Urothelium cell line (cell line): Measurements from ENCODE around the gene TMEM258.

ENCODE experiments used
- DNase-seq: peaks from one replicate; pipeline ENCODE4 v3.0.0; 2011; ENCODE audit warnings: low spot score, mixed read lengths
- FAIRE-seq: peaks from 2 replicates; lab custom pipeline; 2011; peaks lifted over from hg19 to GRCh38; lab: Jason Lieb, UNC

Gene TMEM258

DNA sequence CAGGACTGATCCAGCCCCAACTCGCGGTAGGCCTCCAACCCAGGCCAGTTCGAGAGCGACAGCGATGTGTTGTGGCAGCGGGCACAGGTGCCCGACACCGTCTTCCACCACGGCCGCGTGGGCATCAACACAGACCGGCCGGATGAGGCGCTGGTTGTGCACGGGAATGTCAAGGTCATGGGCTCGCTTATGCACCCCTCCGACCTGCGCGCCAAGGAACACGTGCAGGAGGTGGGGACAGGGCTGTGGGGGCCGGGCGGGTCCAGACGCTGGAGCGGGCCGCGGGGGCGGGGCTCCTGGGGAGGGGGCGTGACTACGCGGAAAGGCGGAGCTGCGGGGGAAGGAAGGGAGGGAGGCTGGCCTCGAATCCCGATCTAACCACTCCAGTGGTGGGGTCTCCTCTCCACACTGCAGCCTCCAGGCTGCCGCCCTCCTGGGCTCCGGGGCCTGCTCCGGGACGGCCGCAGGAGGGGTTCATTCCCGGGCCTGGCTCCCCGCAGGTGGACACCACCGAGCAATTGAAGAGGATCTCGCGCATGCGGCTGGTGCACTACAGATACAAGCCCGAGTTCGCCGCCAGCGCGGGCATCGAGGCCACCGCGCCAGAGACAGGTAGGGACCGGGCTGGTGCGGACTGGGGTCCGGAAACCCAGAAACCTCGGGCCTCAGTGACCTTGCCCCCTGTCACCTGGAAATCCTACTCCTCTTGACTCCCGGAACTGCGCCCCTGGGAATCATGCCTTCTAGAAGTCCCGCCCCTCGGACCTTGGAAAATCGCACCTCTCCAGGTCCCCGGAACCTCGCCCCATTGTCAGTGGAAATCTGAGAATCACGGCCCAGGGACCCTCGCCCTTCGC lies 14.9 kb downstream of the TMEM258 start:
- DNase-seq: no peak
- no peak for FAIRE-seq

- DNase-seq: peak; percentile 68
Measured at GRCh38 chr11:61776561-61777075, 15.8 kb downstream of the TMEM258 start.

DNA sequence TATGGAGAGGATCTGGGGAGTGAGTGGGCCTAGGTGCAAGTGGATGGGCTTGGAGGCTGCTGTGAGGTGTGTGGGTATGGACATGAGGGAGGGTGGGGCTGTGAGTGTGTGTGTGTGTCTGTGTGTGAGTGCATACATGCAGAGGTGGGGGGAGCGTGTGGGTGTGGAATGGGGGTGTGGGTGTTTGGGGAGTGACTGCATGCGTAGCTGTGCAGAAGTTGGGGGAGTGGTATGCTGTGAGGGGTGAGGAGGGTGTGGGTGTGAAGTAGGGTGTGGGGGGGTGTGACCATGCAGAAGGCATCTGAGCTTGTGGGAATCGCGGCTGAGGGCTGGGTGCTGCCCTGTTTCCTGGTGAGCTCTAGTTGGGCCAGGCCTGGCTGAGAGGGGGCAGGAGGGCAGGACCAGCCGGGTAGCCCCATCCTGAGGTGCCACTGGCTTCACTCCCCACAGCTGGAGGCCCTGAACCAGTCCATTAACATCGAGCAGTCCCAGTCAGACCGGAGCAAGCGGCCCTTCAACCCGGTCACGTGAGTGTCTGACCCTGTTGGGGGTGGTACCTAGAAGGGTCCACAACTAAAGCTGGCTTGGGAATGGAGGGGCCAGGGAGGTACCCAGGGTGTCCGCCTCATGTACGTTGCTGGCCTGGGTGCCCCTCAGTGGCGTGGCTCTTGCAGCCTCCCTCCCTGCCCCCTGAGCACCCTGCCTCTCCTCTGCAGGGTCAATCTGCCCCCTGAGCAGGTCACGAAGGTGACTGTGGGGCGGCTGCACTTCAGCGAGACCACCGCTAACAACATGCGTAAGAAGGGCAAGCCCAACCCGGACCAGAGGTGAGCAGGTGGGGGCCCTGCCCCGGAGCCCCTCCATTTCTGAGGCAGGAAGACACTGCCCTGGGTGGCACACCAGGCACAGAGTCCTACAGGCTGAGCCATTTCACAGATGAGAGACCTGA lies 16.5 kb downstream of the TMEM258 start:
- DNase-seq (no peak), FAIRE-seq (peak; percentile 44)

More at GRCh38 chr11:61776561-61777075, 15.8 kb downstream of the TMEM258 start:
- no peak for FAIRE-seq

DNA sequence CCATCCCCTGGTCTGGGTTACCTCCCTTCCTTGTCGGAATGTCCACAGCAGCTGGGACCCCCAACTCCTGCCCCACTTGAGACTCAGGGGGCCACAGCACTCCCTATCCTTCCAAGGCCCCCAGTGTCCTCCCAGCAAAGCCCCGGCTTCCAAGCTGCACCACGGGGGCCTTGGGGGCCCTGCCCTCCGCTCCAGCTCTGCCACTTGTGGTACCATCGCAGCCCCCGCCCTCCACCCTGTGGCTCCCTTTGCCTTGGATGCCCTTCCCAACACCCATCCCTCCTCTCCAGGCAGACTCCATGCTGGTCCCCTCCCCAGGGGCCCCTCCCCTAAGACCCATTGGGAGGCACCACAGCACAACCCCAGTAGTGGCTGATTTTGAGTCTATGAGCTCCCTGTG lies 17.3 kb downstream of the TMEM258 start:
- no peak for DNase-seq
- FAIRE-seq: no peak

GRCh38 chr11:61774411-61774810 lies 18.0 kb downstream of the TMEM258 start:
- DNase-seq (no peak), FAIRE-seq (no peak)

GRCh38 chr11:61773809-61774208 lies 18.6 kb downstream of the TMEM258 start:
- DNase-seq (no peak), FAIRE-seq (no peak)

GRCh38 chr11:61773356-61773755 lies 19.0 kb downstream of the TMEM258 start:
- DNase-seq (no peak), FAIRE-seq (no peak)

DNA sequence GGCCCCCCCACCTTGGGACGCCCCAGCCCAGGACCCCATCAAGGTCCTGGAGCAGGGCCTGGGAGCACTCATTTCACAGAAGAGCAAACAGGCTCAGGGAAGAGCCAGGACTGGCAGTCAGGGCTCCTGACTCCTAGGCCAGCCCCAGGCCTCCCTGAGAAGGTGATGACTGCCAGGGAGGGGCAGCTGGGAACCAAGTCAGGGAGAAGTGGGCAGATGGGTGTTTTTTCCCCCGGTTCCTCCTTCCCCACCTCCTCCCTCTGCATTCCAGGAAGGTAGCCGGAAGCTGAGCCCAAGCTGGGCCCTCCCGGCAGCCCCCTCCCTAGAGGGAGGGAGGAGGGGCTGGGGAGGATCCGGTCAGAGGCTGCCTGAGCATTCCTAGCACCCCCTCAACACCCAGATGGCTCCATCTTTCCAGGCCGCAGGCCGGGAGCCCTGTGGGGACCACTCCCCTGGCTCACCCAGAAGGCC lies 20.4 kb downstream of the TMEM258 start:
- DNase-seq (no peak), FAIRE-seq (no peak)

GRCh38 chr11:61771195-61771894 lies 21.1 kb downstream of the TMEM258 start:
- no peak for FAIRE-seq
- DNase-seq: no peak

DNA sequence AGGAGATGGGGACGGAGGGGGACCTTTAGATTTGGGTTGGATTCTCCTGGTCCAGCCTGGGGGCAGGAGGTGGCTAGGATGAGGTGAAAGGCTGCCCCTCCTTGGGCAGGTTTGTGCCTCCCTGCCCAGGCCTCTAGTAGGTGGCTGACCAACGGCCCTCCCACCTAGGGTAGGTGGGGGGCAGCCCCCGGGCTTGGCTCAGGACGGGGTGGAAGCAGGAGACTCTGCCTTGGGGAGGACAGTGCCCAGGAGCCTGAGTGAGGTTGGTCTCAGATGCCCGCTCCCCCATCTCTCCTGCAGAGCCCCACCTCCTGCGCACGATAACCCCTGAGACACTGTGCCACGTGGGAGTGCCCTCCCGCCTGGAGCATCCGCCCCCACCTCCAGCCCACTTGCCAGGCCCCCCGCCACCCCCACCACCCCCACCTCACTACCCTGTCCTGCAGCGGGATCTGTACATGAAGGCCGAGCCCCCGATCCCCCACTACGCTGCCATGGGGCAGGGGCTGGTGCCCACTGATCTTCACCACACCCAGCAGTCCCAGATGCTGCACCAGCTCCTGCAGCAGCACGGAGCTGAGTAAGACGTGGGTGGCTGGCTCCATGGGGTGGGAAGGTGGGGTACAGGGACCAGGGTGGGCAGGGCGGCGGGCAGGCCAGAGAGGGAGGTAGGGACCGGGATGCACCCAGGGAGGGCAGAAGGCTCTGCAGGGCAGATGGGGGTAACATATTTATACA lies 22.3 kb downstream of the TMEM258 start:
- FAIRE-seq: no peak
- DNase-seq: no peak

DNA sequence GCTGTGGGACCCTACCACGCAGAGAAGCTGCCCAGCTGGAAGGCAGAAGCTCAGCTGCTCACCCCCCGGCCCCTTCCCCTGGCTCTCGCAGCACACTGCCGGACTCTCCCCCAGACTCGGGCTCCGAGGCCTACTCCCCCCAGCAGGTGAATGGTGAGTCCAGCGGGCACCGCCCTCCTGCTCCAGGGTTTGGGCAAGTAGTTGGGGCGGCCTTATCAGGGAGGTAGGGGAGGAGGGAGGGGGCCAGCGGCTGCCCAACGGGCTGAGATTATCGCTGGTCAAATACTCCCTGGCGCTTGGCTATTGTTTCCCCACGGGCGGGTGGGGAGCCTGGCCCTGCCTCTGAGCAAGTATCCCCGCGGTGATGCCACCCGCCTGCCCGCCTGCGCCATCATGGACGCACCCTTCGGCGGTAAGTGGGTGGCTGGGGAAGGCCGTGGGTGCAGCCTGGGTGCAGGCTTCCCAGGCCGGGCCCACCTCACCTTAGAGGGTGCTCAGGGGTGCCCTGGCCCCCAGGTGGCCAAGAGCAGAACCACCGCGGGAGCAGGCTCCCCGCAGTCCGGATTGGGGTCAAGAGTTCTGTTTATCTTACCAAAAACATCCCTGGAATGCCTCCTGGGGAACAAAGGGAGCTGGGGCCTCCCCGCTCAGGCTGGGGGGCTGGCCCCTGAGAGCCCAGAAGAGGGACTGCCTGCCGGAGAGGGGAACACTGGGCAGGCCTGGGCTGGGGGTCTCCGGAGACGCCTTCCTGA lies 23.1 kb downstream of the TMEM258 start:
- DNase-seq (no peak), FAIRE-seq (no peak)

GRCh38 chr11:61768376-61769076 lies 23.9 kb downstream of the TMEM258 start:
- DNase-seq (no peak), FAIRE-seq (no peak)

DNA sequence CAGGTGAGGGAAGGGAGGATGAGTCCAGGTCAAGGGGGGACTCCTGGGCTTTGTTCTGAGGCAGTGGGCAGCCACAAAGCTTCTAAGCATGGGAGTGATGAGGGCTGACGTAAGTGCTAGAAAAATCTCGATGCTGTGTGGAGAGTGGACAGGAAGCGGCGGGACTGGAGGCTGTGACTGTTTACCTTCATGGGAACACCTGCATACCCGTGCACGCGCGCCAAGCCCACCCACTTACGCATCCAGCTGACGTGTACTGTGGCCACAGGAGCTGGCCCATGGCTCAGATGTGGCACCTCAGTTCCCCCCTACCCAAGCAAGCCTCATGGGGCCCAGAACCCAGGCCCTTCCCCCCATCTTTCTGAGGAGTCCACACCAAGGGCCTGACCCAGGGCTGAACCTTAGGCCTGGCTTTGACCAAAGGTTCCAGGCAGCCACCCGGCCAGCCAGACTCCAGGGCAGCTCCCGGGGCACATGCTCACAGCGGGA lies 26.0 kb downstream of the TMEM258 start:
- DNase-seq (no peak), FAIRE-seq (no peak)

GRCh38 chr11:61765550-61766253 lies 26.7 kb downstream of the TMEM258 start:
- DNase-seq (no peak), FAIRE-seq (no peak)

GRCh38 chr11:61764606-61765260 lies 27.7 kb downstream of the TMEM258 start:
- FAIRE-seq: no peak
- DNase-seq: no peak

DNA sequence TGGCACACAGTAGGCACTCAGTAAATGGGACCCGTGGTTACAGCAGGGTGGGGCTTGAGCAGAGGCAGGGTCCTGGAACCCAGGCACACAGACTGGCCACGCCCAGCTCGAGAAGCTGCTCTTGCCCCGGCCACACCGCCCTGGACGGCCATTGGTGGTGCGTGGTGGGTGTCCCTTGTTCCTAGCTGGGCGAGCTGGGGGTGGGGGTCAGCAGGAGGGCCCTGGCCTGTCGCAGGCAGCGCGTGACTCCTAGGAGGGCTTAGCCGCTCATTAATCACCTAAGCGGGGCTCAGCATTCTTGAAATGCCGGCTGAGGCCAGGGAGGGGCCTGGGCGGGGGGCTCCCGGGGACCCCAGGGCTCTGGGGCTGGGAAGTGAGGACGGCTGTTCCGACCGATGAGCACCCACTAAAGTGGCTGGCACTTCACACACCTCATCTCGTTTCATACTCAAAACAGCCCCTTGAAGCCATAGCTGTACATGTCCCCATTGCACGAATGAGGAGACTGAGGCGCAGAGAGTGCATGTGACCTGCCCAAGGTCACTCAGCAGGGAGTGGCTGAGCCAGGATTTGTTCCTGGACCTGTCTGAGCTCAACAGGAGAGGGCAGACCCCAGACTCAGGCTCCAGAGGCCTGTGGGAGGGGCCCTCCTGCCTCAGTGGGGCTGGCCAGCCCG lies 28.3 kb downstream of the TMEM258 start:
- FAIRE-seq (no peak), DNase-seq (no peak)

- FAIRE-seq: no peak
- no peak for DNase-seq
Measured at GRCh38 chr11:61762798-61763197, 29.6 kb downstream of the TMEM258 start.
